ENCODE data around the gene NAPB.
A peak's percentile ranks its signal among the peaks of the same experiment; 100 is the strongest.

Gene NAPB

GRCh38 chr20:23437126-23437899, 16.0 kb upstream of the NAPB start:
- DNase-seq (ENCODE audit: low read depth in 2 of 2) = no peak

DNA sequence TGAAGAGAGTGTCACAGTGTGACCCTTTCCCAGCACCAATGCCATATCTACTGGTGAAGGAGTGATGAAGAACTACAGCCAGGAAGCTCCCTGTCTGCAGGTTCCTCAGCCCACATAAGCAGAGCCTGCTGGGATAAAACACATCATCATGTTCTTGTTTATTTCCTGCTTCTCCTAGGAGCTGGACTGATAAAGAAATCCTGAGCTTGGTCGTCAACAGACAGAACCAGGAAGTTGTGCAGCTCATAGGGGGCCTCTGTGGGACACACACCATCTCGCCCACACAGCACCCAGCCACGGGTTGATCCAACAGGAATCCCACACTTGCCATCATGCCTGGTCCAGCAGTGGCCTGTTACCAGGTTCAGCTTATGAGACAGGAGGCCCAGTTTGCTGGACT, 15.4 kb upstream of the NAPB start:
- DNase-seq (ENCODE audit: low read depth in 2 of 2) = no peak

DNA sequence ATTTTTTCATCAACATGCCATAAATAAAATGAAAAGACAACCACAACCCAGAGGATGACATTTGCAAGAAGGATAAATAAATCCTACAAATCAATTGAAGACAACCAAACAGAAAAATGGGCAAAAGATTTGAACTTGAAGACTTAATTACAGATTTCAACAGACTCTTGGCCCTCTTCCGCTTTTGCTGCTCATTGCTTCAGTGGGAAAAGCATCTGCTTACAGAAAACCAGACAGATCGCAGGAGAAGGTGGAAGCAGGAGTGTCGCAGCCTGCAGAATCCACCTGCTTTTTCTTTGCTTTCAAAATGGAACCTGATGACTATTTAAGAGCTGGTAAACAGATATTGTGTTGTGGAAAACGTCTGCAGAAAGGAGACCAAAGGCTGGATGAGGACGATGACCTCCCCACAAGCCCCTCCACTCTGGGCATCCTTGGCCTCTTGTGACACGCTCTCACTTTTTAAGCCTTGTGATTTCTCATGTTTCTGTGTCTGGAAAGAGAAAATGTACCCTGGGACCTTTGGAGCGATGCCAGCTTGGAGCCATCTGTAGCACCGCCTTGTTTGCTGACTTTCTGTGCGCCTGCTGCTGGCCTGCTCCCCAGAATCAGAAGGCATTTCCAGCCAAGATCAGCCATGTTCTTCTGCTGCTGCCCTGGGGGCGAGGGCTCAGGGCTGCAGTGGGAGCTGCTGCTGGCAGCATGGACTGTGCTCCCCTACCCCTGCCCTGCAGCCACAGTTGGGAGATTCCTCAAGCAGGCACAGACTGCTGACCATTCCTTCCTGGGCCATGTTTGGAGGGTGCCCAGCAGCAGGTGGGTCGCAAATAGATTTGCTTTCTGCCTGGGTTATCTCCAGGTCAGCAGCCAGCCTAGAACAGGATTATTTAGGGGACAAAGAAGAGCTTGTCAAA, 14.6 kb upstream of the NAPB start:
- DNase-seq (ENCODE audit: low read depth in 2 of 2) = no peak

DNA sequence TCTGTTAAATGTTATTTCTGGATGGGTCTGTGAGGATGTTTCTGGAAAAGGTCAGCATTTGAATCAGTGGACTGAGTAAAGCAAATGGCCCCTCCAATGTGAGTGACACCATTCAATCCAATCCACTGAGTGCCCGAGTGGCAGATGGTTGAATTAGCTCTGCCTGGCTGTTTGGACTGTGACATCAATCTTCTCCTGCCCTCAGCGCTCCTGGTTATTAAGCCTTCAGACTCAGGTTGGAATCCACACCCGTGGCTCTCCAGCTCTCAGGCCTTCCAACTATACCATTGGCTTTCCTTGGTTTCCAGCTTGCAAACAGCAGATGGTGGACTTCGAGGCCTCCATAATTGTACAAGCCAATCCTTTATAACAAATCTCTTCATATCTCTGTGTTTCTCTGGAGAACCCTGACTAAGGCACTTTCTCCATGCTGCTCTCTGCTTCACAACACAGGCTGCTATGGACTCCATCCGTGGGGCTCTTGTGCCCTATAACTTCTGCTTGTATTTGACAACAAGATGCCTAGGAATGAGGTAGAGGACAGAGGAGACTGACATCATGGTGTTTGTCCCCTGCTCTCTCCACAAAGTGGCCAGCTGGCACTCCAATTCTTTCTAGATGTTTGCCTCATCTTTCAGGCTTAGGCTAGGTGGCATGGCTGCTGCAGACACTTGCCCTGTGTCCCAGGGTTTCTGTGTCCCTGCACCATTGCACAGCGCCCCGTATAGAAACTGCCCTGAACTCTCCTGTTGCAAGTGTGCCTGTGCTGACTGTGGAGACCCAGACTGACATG, 13.4 kb upstream of the NAPB start:
- DNase-seq (ENCODE audit: low read depth in 2 of 2) = no peak

GRCh38 chr20:23433628-23434027, 12.3 kb upstream of the NAPB start:
- DNase-seq (ENCODE audit: low read depth in 2 of 2) = no peak

- DNase-seq (ENCODE audit: low read depth in 2 of 2) = no peak
These were observed 3.8 kb upstream of the NAPB start for GRCh38 chr20:23425129-23425528.

DNA sequence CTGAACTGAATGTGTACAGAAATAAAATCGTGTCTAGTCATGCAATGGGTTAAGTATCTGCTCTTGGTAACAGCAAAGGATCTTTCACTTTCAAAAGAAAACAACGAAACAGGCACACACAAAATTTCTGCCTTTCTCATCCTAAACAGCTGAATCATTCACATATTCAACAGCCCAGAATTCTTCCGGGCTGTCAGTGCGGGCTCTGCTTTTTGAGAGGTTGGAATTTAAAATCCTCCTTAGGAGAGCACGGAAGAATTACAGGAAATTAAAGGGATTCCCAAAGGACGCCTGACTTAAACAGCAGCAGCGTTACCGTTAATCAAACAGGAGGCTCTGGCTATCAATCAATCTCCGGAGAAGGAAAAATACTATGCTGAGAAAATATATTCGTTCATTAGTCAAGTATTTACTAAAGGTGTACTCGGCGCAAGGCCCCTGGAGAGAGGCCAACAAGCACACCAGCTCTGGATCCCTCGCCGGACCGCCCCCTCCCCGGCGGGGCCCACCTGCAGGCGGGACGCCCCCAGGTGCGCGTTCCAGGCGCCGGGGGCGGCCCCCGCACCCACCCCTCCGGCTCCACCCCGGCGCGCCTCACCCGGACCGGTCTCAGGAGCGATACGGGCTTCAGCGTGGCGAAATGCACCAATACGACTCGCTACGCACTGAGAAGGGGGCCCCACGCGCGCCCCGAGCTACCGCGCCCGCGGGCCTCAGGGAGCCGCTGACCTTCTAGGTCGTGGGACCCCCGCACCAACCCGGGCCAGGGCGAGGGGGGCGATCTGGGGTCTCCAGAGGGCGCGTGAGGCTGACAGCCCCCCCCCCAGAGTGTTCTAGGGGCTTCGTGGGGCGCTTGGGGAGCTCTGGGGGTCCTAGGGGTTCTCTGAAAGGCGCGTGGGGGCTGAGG, 1.0 kb downstream of the NAPB start:
- peak in 1 of 2 donors; percentile 28 for DNase-seq (ENCODE audit: low read depth in 2 of 2)

- no peak for DNase-seq (ENCODE audit: low read depth in 2 of 2)
These were observed 1.7 kb downstream of the NAPB start for GRCh38 chr20:23419657-23419994.

GRCh38 chr20:23417861-23418260, 3.4 kb downstream of the NAPB start:
- no peak for DNase-seq (ENCODE audit: low read depth in 2 of 2)

- DNase-seq (ENCODE audit: low read depth in 2 of 2) = no peak
These were observed 5.2 kb downstream of the NAPB start for GRCh38 chr20:23415959-23416583.

GRCh38 chr20:23415555-23415954, 5.7 kb downstream of the NAPB start:
- no peak for DNase-seq (ENCODE audit: low read depth in 2 of 2)

- no peak for DNase-seq (ENCODE audit: low read depth in 2 of 2)
These were observed 6.6 kb downstream of the NAPB start for GRCh38 chr20:23414526-23415188.

DNA sequence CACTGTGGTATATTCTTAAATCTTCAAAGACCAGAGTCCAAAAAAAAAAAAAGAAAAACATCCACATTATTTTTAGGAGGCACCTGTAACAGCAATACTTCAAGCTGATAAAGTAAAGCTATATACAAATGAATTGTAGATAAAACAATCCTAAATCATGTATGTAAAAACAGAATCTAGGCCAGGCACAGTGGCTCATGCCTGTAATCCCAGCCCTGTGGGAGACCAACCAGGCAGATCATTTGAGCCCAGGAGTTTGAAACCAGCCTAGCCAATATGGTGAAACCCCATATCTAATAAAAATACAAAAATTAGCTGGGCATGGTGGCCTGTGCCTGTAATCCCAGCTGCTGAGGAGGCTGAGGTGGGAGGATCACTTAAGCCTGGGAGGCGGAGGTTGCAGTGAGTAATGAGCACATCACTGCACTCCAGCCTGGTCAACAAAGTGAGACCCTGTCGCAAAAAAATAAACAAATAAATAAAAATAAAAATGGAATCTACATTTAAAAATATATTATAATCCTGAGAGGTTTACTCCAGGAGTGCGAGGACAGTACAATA, 7.3 kb downstream of the NAPB start:
- no peak for DNase-seq (ENCODE audit: low read depth in 2 of 2)

DNA sequence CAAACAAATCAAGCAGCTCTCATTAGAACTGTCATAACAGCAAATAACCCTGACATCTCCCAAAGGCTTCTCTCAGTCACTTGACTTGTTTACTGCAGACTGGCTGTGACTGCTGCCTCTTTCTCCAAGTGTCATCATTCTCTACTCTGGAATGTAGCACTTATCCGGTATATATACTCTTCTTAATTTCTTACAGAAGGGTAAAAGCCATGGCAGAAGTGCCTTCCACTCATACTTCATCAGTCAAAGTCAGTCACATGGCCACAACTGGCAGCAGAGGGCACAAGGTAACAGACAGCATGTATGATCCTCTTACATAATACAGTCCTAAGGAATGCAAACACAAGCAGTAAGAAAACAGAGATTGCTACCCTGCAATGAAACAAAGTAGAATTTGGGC, 9.3 kb downstream of the NAPB start:
- DNase-seq (ENCODE audit: low read depth in 2 of 2) = no peak

DNA sequence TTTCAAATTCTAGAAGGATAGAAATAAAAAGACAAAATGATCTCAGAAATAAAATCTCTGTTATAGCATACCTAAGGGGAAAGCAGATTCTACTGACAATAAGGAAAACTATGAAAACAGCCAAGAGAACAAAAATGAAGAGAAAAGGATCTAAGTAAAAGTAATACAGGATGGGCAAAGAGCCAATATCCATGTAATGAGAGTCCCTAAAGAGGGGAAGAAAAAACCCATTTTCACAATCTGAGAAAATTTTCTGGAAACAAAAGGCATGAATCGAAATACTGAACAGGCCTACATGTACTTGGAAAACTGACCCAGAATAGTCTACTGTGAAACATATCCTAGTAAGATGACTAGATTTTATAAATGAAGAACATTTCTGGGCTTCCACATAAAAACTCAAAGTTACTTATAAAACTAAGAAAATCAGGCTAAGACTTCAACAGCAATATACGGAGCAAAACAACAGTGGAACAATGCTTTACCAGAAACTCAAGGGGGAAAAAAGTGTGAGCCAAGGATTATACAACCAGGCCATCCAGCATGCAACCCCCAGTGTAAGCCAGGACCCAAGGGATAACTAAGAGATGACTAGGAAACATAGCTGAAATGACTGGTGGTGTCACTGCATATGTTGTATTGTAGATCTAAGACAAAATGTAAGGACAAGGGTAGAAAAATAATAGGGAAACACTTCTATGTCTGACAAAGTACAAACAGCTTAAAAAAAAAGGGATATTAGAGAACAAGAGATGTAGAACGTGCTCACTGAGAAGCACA, 10.2 kb downstream of the NAPB start:
- DNase-seq (ENCODE audit: low read depth in 2 of 2) = no peak

DNA sequence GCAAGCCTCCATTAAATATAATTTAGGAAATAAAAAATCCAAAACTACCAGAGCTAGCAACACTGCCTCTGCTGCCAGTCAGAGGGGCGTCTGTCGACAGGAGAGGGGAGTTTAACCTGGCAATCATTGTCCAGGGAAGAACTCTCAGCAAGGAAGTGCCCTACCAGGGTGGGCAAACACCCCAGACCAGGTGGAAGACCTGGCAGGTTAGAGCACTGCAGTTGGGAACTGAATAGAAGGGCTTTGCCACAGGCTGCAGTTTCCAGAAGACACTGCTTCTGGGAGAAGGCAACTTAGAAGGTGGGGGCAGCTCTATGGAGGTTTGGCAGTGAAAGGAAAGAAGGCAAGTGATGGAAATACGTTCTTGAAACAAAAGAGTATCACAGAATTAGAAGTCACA, 11.5 kb downstream of the NAPB start:
- DNase-seq (ENCODE audit: low read depth in 2 of 2) = no peak

DNA sequence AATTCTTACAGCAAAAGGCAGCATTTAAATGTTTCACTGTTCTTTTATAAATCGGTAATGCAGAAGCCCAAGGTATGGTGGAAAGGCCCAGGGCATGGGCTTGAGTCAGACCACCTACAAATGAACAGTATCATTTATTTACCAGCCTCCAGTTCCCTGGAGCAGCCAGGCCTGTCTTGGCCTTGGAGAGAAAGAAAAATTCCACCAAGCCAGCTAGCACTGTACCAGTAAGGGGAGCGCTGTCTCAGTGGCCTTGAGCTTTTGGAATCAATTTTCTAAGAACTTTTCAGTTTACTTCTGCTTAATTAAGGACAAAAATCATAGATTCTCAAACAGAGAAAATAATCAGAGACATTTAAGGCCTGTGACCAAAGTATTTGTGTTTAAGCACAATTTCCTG, 12.3 kb downstream of the NAPB start:
- DNase-seq (ENCODE audit: low read depth in 2 of 2) = no peak

- no peak for DNase-seq (ENCODE audit: low read depth in 2 of 2)
These were observed 13.4 kb downstream of the NAPB start for GRCh38 chr20:23407781-23408464.

GRCh38 chr20:23406880-23407279, 14.4 kb downstream of the NAPB start:
- no peak for DNase-seq (ENCODE audit: low read depth in 2 of 2)

Data from stimulated activated CD4-positive, alpha-beta T cell treated with anti-CD3 and anti-CD28 coated beads, Interleukin-1b, Interleukin-23, amount 100 ng/mL, for 1 hour (primary cell).